Measurements from ENCODE around the gene OR6S1.
"Not testable (repeated sequence)": the region's sequence is repeated elsewhere in the genome, so short reads cannot be mapped to it uniquely, and the experiment has no call there.

OR6S1 gene

GRCh38 chr14:20631880-20632389, 9.6 kb downstream of the OR6S1 start:
- no peak for DNase-seq (ENCODE audit: low read depth)

DNA sequence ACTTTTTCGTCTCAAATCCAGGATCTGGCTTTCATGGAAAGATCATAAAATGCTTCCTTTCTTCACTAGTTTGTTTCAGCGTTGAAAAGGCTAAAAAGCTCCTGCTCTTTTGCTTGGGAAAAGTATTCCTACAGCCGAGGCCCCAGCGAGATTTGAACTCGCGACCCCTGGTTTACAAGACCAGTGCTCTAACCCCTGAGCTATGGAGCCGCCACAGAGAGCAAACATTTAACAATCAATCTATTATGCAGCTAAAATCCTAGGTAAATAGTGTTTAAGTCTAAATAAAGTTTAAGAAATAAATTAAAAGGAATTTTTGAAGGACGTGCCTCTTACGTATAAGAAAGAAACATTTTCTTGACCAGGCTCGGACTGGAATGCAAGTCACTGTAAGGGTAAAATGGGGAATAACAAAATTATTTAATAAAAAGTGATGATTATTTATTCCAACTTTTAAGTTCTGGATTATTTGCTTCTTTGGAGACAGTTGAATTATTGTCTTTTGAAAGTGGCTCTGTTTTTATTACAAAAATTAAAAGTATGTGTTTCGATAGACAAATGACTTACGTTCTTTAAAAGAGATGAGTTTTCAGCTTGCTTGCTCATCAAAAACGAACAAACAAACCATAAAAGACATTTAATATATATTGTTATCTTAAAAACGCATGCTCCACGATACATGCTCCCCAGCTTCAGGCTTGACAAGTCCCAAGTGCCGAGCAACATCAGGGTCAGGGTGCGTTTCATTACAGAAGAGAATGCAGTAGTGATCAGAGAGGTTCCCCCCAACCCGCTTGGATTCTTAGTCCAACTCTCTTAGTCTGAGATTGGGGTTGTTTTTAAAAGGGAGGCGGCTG, 10.2 kb downstream of the OR6S1 start:
- no peak for DNase-seq (ENCODE audit: low read depth)

DNA sequence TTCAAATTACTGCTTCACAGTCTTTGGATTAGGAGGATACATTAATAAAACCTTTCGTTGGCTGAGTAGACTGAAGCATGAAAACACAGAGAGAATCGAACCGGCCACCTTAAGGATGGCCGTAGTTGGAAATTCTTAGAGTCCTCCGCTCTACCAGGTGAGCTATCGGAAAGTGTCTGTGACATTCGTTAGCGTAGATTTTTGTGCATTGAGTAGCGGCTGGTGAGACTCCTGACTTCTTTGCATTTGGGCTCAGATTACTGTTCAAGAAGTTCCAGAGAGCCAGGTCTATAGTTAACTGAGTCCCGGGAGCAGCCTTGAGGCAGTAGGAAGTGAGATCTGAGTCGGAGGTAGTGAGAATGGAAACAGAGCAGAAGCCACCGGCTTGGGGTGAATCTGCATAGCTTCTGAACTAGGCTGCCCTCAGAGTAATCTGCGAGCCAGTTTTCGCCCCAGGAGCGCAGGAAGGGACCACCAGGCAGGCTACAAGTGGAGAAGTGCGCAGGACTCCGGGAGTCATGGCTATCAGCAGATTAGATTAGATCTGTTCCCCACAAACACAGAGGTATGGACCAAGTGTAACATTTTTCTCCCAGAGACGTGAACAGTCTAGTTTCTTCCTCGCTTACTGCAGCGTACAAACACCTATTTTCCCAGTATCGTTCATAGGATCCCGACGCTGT, 11.0 kb downstream of the OR6S1 start:
- DNase-seq (ENCODE audit: low read depth), result no peak

GRCh38 chr14:20628063-20628854, 13.2 kb downstream of the OR6S1 start:
- DNase-seq (ENCODE audit: low read depth), result no peak

GRCh38 chr14:20627346-20628027, 14.0 kb downstream of the OR6S1 start:
- DNase-seq (ENCODE audit: low read depth), result no peak

GRCh38 chr14:20626274-20626673, 15.2 kb downstream of the OR6S1 start:
- no peak for DNase-seq (ENCODE audit: low read depth)

DNA sequence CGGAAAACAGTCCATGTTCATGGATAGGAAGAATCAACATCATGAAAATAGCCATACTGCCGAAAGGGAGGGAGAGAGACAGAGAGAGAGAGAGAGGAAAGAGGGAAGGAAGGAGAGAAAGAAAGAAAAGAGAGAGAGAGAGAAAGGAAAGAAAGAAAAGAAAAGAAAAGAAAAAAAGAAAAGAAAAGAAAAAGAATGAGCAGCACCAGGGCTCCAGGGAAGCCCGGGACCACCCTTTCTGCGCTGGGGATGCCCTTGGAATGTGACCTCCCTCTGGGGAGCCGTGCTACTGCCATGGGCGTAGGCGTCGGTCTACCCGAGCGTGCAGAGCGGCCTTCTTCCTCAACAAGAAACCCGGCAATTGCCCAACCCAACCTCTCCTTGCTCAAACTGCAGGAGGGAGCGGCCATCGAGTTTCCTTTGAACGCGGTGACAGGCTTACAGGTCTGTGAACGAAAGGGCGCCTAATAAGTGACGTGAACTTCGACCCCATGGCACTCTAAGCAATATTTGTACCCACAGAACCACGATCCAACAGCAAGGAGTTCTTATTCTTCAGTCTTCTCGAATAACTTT, 16.9 kb downstream of the OR6S1 start:
- DNase-seq (ENCODE audit: low read depth), result no peak

DNA sequence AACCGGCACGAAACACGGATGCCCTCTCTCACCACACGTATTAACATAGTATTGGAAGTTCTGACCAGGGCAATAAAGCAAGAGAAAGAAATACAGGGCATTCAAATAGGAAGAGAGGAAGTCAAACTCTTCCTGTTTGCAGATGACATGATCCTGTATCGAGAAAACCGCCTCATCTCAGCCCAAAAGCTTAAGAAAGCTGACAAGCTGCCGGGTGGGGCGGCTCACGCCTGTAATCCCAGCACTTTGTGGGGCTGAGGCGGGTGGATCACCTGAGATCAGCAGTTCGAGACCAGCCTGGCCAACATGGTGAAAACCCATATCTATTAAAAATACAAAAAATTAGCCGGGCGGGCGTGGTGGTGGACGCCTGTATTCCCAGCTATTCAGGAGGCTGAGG, 17.7 kb downstream of the OR6S1 start:
- no peak for DNase-seq (ENCODE audit: low read depth)

GRCh38 chr14:20622816-20623291, 18.6 kb downstream of the OR6S1 start:
- no peak for DNase-seq (ENCODE audit: low read depth)

- DNase-seq (ENCODE audit: low read depth), result no peak
Measured at GRCh38 chr14:20620798-20621478, 20.6 kb downstream of the OR6S1 start.

GRCh38 chr14:20619688-20620087, 21.8 kb downstream of the OR6S1 start:
- not testable (repeated sequence) for DNase-seq (ENCODE audit: low read depth)

DNA sequence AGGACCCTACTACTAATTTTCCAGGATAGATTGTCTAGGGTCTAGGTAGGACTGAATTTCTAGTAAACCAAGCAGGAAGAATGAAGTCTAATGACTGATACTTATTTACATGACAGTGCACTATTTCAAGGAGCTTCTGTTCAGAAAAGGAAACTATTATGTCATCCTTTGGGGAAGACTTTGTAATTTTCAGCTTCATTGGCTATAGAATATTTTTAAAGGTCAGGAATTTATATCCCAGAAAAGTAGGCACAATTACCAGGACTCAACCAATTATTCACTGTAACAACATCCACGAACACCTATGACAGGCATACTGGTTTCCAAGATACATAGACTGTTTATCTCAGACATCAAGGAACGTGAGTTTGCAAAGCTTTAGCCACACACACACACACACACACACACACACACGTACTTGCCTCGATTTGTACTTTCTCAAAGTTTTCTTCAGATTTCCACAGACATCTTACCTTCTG, 23.2 kb downstream of the OR6S1 start:
- DNase-seq (ENCODE audit: low read depth), result no peak

DNA sequence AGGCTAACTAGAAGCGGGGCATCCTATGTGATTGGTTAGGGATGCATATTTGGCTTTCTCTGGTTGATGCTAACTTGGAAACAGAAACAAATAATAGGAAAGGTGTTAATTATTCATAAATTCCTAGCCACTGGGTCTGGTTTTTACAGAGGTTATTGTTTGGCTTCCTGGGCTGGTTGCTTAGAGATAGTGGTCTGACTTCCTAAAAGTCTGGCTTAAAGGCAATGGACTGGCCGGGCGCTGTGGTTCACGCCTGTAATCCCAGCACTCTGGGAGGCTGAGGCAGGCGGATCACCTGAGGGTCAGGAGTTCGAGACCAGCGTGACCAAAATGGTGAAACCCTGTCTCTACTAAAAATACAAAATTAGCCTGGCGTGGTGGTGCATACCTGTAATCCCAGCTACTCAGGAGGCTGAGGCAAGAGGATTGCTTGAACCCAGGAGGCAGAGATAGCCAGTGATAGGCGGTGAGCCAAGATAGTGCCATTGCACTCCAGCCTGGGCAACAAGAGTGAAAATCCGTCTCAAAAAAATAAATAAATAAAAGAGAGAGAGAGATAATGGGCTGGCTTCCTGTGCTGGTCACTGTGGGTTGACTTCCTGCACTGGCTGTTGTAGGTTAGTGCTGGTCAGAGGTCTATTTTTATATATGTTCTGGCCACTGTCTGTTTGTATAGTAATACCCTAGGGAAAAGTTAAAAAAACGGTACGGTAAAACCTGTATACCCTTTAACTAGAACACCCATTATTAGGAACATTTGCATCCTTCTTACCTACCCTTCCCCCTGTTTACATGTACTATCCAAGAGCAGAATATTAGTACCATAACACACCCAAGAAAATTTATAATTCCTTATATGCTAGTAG, 24.1 kb downstream of the OR6S1 start:
- no peak for DNase-seq (ENCODE audit: low read depth)

- DNase-seq (ENCODE audit: low read depth), result no peak
Measured at GRCh38 chr14:20615996-20616395, 25.5 kb downstream of the OR6S1 start.

DNA sequence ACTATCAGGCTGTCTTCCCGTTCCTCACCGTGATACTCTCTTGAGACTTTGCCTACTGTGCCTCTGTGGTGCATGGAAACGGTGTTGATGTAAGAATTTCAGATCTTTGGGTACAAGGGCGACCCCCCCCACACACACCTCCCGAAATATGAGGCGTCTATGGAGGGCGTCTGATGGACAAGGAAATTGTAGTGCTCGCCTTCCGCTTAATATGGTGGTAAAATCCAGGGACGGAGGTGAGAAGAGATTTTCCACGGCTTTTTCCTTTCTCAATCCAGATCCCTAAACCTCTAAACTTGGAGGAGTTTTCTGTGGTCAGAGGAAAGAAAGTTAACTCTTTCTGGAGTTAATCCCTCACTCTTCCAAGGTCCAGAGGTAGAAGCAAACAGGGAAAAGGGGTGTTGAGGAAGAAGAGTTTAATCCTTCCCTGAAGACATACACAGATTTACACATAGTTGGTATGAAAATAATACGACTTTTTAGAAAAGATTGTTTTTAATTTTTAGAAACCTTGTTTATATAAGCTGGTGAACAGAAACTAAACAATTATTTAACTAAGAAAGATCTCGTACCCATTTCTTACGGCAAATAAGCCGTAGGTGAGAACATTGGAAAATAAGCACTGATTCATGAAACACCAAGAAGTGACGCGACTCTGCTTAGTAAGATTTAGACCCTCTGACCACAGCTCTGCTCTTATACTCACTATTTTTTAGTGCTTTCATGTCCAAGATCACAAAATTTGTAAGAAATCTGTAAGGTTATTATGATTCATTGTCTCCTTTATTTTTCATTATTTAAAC, 27.3 kb downstream of the OR6S1 start:
- no peak for DNase-seq (ENCODE audit: low read depth)

DNA sequence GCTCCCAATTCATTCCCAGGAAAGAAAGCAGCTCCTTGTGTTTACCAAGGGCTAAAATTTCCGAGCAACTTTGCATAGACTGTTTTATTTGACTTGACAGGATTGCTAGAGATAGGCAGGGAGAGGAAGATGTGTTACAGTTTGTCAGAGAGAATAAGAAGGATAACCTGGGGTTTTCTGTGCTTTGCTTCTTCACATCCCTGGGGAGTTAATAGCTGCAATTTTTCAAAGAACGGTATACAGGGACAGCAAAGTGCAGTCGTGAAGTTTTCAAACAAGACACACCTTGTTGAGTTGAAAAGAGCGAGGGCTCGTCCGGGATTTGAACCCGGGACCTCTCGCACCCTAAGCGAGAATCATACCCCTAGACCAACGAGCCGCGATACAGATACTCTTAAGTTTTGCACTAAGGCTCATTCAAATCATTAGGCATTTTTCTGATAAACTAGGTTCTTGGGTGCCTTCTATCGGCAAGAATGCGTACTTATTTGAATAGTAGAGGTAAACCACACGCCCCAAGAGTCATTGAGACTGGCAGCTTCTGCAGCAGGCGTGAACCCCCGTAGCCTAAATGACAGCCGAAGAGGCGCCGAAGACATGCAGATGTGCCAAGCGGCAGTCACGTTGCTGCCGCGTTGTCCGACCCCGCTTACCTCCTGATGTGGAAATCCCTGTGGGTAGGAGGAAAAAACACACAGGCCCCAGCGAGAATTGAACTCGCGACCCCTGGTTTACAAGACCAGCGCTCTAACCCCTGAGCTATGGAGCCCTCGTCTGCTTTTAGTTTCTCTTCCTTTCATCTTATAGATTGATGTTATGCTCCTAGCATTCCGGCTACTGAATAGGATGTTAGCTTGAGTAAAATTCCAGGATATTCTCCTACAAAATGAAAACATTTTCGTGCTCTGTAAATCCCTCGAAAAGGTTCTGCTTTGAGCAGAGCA, 28.1 kb downstream of the OR6S1 start:
- peak; percentile 99 for DNase-seq (ENCODE audit: low read depth)

- no peak for DNase-seq (ENCODE audit: low read depth)
Measured at GRCh38 chr14:20612403-20612802, 29.1 kb downstream of the OR6S1 start.

GRCh38 chr14:20611277-20611676, 30.2 kb downstream of the OR6S1 start:
- no peak for DNase-seq (ENCODE audit: low read depth)

Data from HS-27A (cell line).